GM19240 (cell line): Measurements from ENCODE around the gene SLC20A1.

Experiments used
- DNase-seq: peaks from one replicate; pipeline ENCODE4 v3.0.0; 2011; ENCODE audit warnings: low spot score; ENCODE audit not compliant: insufficient read length

Gene SLC20A1

GRCh38 chr2:112625474-112626114 is 20.1 kb upstream of the SLC20A1 start:
- no peak for DNase-seq

- peak; percentile 34 for DNase-seq
Measured at GRCh38 chr2:112626604-112627059, 19.1 kb upstream of the SLC20A1 start.

GRCh38 chr2:112627060-112628040 is 18.4 kb upstream of the SLC20A1 start:
- DNase-seq: no peak

- DNase-seq: no peak
Measured at GRCh38 chr2:112629224-112629623, 16.5 kb upstream of the SLC20A1 start.

- DNase-seq: no peak
Measured at GRCh38 chr2:112629823-112630222, 15.9 kb upstream of the SLC20A1 start.

GRCh38 chr2:112630268-112630667 is 15.5 kb upstream of the SLC20A1 start:
- no peak for DNase-seq

- DNase-seq: no peak
Measured at GRCh38 chr2:112633708-112634107, 12.0 kb upstream of the SLC20A1 start.

GRCh38 chr2:112634153-112634873 is 11.4 kb upstream of the SLC20A1 start:
- DNase-seq: no peak

GRCh38 chr2:112634874-112635157 is 10.9 kb upstream of the SLC20A1 start:
- DNase-seq: no peak

- peak; percentile 46 for DNase-seq
Measured at GRCh38 chr2:112636605-112637288, 9.0 kb upstream of the SLC20A1 start.

GRCh38 chr2:112637289-112637660 is 8.5 kb upstream of the SLC20A1 start:
- no peak for DNase-seq

- DNase-seq: no peak
Measured at GRCh38 chr2:112639936-112640335, 5.8 kb upstream of the SLC20A1 start.

- DNase-seq: no peak
Measured at GRCh38 chr2:112640467-112640799, 5.3 kb upstream of the SLC20A1 start.

- no peak for DNase-seq
Measured at GRCh38 chr2:112640800-112641675, 4.7 kb upstream of the SLC20A1 start.

- no peak for DNase-seq
Measured at GRCh38 chr2:112641701-112642100, 4.0 kb upstream of the SLC20A1 start.

- DNase-seq: no peak
Measured at GRCh38 chr2:112642561-112642960, 3.2 kb upstream of the SLC20A1 start.

- DNase-seq: no peak
Measured at GRCh38 chr2:112642966-112643365, 2.8 kb upstream of the SLC20A1 start.

- no peak for DNase-seq
Measured at GRCh38 chr2:112643488-112643887, 2.3 kb upstream of the SLC20A1 start.

GRCh38 chr2:112644155-112644932 is 1.4 kb upstream of the SLC20A1 start:
- no peak for DNase-seq

GRCh38 chr2:112644933-112645309 is 818 bp upstream of the SLC20A1 start:
- no peak for DNase-seq
